Tibial nerve (tissue), 4 donors: ENCODE data around the gene XPO1.

Experiments used
- CTCF ChIP-seq, 5 experiments: fragments of 200-600 bp in 3 of 5; fragments of 450-650 bp in 2 of 5; sonication (generic) in 3 of 5; IDR thresholded peaks; one replicate each; pipeline ENCODE4 v1.5.1; 2016 to 2019; ENCODE audit warnings: antibody characterized with exemption in 5 of 5, mild to moderate bottlenecking in 3 of 5, moderate library complexity in 2 of 5
- EP300 ChIP-seq, 2 donors: sonication (generic); formaldehyde crosslinking; IDR thresholded peaks; one replicate each; pipeline ENCODE4 v1.6.1; 2017; ENCODE audit warnings: antibody characterized with exemption in 2 of 2, mild to moderate bottlenecking in 1 of 2
- POLR2A ChIP-seq, 2 donors: fragments of 450-650 bp; IDR thresholded peaks; one replicate each; pipeline ENCODE4 v1.6.1; 2017; ENCODE audit warnings: antibody characterized with exemption in 2 of 2, mild to moderate bottlenecking in 2 of 2, moderate library complexity in 2 of 2

DNA sequence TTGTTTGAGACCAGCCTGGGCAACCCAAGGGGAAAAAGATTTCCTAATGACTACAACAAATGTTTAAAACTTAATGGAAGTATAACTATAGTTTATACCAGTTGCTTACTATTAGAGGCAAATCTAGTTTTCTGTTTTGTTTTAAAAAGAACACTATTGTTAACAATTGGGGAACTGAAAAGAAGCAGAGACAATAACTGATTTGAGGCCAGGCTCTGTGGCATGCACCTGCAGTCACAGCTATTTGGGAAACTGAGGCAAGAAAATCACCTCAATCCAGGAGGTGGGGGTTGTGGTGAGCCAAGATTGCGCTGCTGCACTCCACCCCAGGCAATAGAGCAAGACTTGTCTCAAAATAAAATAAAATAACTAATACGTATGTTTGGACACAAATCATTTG, 39.1 kb downstream of the XPO1 start:
- no peak for TF ChIP-seq CTCF (IDR thresholded peaks at IDR 0.05)
- TF ChIP-seq POLR2A (IDR thresholded peaks at IDR 0.05) = no peak
- TF ChIP-seq EP300 (IDR thresholded peaks at IDR 0.05) = no peak
